GM08714 (cell line): ENCODE measurements around the gene DCPS.
"Not testable (repeated sequence)": the region's sequence is repeated elsewhere in the genome, so short reads cannot be mapped to it uniquely, and the experiment has no call there.

Experiments
- H3K4me3 ChIP-seq: fragments of 200-500 bp; sonication (Bioruptor generic); 2 replicates; pipeline ENCODE4 v1.5.1; 2014; ENCODE audit warnings: mild to moderate bottlenecking, low read length, inconsistent platforms
- ZNF274 ChIP-seq: IDR thresholded peaks from 2 replicates; pipeline ENCODE4 v1.6.1; 2012; ENCODE audit warnings: mild to moderate bottlenecking, low read depth, low read length

Gene DCPS

DNA sequence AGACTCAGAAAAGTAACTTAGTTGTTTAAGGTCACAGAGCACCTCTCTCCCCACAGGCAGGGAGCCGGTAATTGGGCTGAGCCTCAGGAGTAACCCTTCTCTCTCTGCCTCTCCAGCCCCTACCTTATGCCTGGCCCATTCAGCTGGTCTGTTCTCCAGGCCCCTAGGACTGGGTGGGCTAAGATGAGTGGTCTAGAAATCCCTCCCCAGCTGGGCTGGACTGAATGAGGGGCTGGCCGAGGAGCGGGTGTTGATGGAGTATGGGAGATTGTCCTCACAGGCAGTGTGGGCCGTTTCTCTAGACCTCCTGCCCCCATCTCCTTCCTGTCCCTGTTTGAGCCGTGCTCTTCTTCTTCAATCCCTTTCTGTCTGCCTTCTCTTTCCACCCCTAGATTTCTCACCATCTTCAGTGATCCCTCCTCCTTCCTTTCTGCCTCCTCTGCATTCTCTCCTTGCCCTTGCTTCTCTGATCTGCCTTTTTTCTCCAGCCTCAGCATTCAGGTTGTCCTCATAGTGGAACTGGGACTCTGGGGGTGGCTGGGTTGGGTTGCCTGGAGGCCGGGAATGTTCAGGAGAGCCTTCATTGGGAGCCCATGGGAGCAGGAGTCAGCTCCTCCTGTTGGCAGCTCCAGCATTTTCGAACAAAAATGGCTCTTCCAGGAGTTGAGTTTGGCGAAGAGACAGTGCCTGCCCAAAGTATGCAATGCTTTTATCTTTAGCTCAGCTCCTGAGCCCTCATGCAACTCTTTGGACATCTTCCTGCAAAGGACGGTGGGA, 59.2 kb downstream of the DCPS start:
- TF ChIP-seq ZNF274, result no peak

DNA sequence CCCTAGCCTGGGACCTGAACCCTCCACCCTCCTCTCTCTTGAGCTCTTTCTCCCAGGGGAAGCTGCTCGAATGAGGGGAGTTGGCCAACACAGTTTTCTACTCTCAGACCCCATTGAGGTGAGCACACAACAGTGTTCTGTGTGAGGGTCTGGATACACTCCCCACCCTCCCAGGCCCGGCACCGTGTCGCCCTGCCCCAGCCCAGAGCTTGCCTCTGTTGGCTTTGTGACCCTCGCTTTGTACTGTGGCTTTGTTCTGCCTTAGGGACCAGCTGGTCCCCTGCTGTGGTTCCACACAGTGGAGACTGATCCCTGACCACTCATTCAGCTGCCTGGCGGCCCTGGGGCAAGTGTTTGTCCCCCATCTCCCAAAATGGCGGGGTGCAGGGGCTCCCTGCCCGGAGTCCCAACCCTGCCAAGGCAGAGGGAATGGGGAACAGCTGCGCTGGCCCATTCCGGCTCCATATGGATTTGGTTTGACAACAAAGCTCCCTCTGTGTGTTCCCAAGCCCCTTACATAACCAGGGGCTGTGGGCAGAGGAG, 59.9 kb downstream of the DCPS start:
- no peak for TF ChIP-seq ZNF274
- no peak overlapping the region for H3K4me3 ChIP-seq

More for the DNA sequence above, 59.2 kb downstream of the DCPS start:
- no peak overlapping the region for H3K4me3 ChIP-seq

DNA sequence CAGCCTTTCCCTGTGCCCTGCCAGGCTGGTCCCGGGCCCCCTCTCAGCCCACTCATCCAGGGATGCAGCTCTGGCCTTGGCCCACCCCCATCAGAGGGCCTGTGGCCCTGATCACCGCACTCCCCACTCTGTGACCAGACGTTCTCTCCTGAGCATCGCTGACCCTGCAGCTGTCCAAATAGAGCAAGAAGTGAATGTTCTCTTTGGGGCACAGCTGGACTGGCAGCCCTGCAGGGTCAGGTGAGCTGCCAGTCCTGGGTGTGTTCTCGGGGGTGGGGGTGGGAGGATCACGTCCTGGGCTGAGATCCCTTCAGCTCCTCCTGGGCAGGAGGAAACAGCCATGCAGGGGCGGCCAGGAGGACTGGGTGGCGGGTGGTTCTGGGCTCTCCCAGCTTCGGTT, 60.9 kb downstream of the DCPS start:
- not testable (repeated sequence) for H3K4me3 ChIP-seq

DNA sequence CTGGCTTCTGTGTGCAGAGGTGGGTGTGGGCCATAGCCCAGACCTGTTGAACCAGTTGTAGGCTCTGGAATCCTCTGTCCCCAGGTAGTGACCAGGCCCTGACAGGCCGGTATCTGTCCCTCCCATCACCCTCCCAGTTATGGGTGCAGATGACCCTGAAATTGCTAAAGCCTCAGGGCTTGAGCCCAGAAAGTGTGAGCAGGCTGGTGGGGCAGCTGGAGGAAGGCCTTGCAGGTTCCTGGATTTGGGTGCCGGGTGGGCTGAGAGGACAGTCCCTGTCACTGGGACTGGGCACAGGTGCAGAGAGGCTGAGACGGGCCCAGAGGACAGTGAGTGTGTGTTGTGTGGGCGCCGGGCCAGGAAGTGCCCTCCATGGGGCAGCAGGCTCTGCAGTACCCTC, 61.6 kb downstream of the DCPS start:
- H3K4me3 ChIP-seq, result not testable (repeated sequence)

DNA sequence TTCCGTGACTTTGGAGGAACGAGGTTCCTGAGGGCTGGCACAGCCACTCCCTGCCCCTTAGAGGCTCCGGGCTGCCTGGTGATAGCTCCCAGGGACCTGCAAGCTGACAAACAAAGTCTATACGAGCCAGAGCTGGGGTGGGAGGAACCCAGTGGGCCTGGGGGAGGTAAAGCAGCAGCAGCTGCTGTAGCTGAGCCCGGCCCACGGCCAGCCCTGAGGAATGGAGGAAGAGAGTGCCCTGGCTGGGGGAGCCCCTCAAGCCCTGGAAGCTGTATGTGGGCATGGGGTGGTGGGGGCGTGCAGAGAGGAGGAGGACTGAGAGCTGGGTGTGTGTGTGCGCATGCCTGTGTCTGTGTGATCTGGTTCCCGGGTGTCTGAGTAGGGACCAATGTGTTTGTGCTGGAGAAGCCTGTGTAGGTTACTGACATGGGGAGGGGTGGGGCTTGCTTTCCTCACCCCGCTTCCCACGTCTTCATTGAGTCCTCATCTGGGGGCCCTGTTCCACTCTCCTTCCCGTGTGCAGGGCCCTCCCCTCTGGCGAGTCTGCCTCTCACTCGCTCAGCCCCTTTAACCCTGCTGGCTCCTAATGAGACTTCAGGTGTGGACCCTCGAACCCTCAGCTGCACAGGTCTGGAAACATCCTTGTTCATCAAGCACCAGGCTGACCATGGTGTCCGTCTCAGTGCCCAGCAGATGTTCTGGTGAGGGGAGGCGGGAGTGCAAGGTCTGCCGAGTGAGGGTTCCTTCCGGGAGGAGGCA, 62.4 kb downstream of the DCPS start:
- no peak overlapping the region for H3K4me3 ChIP-seq
- no peak for TF ChIP-seq ZNF274

- H3K4me3 ChIP-seq, result not testable (repeated sequence)
These were observed 63.2 kb downstream of the DCPS start for GRCh38 chr11:126366823-126367654.

DNA sequence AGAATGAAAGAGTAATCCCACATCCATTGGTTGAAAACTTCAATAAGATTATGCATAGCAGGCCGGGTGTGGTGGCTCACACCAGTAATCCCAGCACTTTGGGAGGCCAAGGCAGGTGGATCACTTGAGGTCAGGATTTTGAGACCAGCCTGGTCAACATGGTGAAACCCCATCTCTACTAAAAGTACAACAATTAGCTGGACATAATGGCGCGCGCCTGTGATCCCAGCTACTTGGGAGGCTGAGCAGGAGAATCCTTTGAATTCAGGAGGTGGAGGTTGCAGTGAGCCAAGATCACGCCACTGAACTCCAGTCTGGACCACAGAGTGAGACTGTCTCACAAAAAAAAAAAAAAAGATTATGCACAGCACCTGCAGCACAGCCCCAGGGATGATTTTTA, 63.9 kb downstream of the DCPS start:
- H3K4me3 ChIP-seq, result not testable (repeated sequence)

GRCh38 chr11:126368336-126369119, 64.7 kb downstream of the DCPS start:
- not testable (repeated sequence) for H3K4me3 ChIP-seq

DNA sequence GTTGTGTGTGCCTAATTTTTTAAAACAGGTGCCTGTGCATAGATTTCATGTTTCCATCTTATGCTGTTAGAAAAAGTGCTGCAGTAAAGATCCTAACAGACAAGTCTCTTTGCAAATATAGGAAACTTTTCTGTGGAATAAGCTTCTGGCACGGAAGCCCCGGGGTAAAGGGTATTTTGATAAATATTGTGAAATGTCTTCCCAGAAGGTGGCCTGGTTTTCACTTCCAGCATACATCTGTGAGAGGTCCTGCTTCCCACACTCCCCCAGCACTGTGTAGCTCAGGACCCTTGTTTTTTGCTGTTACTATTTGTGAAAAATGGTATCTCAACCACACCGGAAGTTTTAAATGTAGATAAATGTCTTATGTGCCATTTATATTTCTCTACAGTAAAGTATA, 66.2 kb downstream of the DCPS start:
- H3K4me3 ChIP-seq, result no peak overlapping the region
- TF ChIP-seq ZNF274, result no peak

- TF ChIP-seq ZNF274, result no peak
These were observed 67.7 kb downstream of the DCPS start for GRCh38 chr11:126371595-126371994.

DNA sequence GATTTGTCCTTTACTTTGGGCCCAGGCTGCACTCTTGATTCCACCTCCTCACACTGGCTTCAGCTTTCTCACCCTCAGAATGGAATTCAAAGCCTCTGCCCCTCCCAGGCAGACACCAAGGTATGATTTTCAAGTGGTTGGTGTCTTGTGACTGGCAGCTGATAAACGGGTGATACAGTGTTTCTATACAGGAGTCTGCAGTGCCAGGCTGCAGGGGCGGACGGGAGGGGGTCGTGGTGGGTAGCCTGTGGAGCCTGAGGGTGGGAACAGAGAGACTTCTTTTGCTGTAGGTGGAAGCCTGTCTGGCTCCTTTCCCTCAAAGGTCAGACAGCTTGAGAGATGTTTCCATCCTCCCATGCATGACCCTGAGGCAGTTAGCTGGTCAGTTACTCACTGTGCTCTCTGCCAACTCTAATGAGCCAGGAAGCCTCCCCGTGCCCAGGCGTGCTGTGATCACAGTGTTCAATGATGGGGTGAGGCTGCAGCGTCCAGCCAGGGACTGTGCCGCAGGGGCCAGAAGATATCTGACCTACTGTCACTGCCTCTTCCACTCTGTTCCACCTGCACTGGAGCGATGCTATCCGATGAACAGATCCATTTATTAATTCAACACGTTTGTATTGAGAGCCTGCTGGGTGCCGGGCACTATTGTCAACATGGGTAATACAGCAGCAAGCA, 69.7 kb downstream of the DCPS start:
- not testable (repeated sequence) for H3K4me3 ChIP-seq

More at GRCh38 chr11:126371595-126371994, 67.7 kb downstream of the DCPS start:
- no peak overlapping the region for H3K4me3 ChIP-seq

GRCh38 chr11:126374562-126375300, 70.9 kb downstream of the DCPS start:
- H3K4me3 ChIP-seq, result not testable (repeated sequence)

DNA sequence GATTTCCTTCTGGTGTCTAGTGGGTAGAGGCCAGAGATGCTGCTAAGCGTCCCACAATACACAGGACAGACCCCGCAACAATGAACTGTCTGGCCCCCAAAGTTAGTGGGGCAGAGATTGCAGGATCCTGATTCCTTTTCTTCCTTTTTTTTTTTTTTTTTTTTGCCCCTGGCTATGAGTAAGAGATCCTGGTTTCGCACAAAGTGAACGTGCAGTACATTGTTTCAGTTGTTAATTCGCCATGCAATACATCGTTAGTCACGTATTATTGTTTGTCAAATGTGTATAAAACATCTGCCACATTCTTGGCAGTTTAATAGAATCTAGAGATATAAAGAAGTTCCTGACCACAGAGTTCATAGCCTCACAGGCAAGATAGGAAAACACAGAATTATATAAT, 71.9 kb downstream of the DCPS start:
- H3K4me3 ChIP-seq, result no peak overlapping the region

More for the DNA sequence above, 71.9 kb downstream of the DCPS start:
- TF ChIP-seq ZNF274, result no peak
